ENCODE results near the gene CNGA4.

- TF ChIP-seq CTCF (IDR thresholded peaks at IDR 0.05) = no peak
- TF ChIP-seq POLR2A (IDR thresholded peaks at IDR 0.05) = no peak
Observed at GRCh38 chr11:6271598-6271997, 32.7 kb downstream of the CNGA4 start.

Measured in tibial nerve (tissue), 3 donors.